Measurements from ENCODE around the gene LGR6.
"Not testable (repeated sequence)": the region's sequence is repeated elsewhere in the genome, so short reads cannot be mapped to it uniquely, and the experiment has no call there.

Gene LGR6

GRCh38 chr1:202343652-202344349, 150.2 kb downstream of the LGR6 start:
- DNase-seq: peak; percentile 63
- in situ Hi-C loops (cut with MboI; ENCODE audit: low pct_unique_long_range_greater_than_20kb, low sequenced_read_pairs): no loop called here

- no peak for DNase-seq
- in situ Hi-C loops (cut with MboI; ENCODE audit: low pct_unique_long_range_greater_than_20kb, low sequenced_read_pairs): no loop called here
Measured at GRCh38 chr1:202348005-202348508, 154.5 kb downstream of the LGR6 start.

DNA sequence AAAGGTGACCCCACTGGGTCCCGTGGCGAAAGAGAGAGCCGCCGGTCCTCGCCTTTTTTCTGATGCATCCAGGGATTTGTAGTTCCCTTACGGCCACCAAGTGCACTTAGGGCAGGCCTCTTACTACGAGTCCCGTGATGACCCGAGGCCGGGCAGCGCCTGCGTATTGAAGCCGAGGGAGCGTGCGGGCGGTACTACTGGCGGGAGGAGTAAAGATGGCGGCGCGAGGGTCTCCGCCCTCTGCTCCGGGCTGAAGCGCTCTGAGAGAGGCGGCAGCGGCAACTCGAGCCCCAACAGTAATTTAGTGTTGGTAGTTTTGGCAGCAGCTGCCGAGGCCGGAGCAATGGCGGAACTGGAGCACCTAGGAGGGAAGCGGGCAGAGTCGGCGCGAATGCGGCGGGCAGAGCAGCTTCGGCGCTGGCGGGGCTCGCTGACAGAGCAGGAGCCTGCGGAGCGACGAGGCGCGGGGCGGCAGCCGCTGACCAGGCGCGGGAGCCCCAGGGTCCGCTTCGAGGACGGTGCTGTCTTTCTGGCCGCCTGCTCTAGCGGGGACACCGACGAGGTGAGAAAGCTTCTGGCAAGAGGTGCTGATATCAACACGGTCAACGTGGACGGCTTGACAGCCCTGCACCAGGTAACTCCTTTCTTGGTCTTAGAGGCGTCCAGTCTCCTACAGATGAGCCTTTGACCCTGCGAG, 155.1 kb downstream of the LGR6 start, which contains the start of gene PPP1R12B:
TSS of gene PPP1R12B (plus strand) at position 191 of the 697 bp plus-strand sequence. CDS start at position 344, 153 bp downstream.
- in situ Hi-C loops (cut with MboI; ENCODE audit: low pct_unique_long_range_greater_than_20kb, low sequenced_read_pairs): no loop called here
- DNase-seq: peak; percentile 98

- in situ Hi-C loops (cut with MboI; ENCODE audit: low pct_unique_long_range_greater_than_20kb, low sequenced_read_pairs): no loop called here
- peak; percentile 51 for DNase-seq
Measured at GRCh38 chr1:202349206-202349928, 155.8 kb downstream of the LGR6 start.

- in situ Hi-C loops (cut with MboI; ENCODE audit: low pct_unique_long_range_greater_than_20kb, low sequenced_read_pairs): no loop called here
- DNase-seq: no peak
Measured at GRCh38 chr1:202351725-202352124, 158.1 kb downstream of the LGR6 start.

DNA sequence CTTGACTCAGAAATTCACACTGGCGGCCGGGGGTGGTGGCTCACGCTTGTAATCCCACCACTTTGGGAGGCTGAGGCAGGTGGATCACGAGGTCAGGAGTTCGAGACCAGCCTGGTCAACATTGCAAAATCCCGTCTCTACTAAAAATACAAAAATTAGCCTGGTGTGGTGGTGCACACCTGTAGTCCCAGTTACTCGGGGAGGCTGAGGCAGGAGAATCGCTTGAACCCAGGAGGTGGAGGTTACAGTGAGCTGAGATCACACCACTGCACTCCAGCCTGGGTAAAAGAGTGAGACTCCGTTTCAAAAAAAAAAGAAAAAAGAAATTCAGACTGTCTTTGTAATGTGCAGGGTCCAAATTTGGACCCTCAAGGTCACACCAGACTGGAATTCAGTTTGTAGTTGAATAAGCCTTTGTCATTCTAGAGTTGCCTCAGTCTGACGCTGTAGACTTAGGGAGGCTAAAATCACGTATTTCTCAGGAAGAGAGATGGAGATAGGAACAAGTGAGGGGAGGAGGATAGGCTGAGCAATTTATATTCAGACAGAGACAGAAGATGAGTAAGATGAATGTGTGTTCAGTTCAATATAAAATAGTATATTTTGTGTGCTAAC, 159.1 kb downstream of the LGR6 start:
- in situ Hi-C loops (cut with MboI; ENCODE audit: low pct_unique_long_range_greater_than_20kb, low sequenced_read_pairs); DNase-seq: not testable (repeated sequence)

DNA sequence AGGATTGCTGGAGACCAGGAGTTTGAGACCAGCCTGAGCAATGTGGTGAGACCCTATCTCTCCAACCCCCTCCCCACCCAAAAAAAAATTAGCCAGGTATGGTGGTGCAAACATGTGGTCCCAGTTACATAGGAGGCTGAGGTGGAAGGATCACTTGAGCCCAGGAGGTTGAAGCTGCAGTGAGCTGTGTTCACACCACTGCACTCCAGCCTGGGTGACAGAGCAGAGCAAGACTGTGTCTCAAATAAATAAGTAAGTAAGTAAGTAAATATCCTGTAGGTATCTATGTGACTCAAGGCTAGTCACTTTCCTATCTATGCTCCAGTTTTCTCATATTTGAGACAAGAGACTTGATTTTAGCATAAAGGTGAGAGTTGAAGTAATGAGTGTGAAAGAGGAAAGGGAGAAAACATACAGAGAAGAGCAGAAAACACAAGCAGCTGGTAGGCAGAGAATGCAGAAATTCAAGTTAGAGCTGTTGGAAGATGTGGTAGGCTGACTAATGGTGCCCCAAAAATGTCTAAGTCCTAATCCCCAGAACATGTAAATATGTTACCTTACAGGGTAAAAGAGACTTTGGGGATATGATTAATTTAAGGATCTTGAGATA, 162.4 kb downstream of the LGR6 start:
- DNase-seq: no peak
- in situ Hi-C loops (cut with MboI; ENCODE audit: low pct_unique_long_range_greater_than_20kb, low sequenced_read_pairs): no loop called here

- DNase-seq: no peak
Measured at GRCh38 chr1:202357506-202357905, 163.9 kb downstream of the LGR6 start.

GRCh38 chr1:202361224-202361623, 167.6 kb downstream of the LGR6 start:
- in situ Hi-C loops (cut with MboI; ENCODE audit: low pct_unique_long_range_greater_than_20kb, low sequenced_read_pairs): no loop called here
- DNase-seq: no peak

More at GRCh38 chr1:202357506-202357905, 163.9 kb downstream of the LGR6 start:
- in situ Hi-C loops (cut with MboI; ENCODE audit: low pct_unique_long_range_greater_than_20kb, low sequenced_read_pairs): no loop called here

DNA sequence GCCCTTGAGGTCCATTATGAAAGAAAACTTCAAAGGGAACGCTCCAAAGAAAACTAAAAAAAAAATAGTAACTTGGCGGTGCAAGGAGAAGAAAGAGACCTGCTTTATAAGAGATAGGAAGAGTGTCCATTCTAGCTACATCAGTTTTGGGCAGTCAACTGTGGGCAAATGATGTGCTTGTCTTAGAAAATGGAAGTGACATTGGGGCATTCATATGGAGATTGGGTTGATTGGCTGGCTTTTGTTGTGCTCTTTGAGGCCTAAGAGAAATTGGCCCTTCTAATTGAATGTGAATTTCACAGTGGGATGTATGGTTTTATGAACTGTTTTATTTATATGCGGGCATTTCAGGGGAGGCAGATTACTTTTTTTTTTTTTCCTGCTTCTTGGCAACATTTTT, 168.1 kb downstream of the LGR6 start:
- in situ Hi-C loops (cut with MboI; ENCODE audit: low pct_unique_long_range_greater_than_20kb, low sequenced_read_pairs): no loop called here
- DNase-seq: no peak

- no peak for DNase-seq
Measured at GRCh38 chr1:202362212-202362611, 168.6 kb downstream of the LGR6 start.

DNA sequence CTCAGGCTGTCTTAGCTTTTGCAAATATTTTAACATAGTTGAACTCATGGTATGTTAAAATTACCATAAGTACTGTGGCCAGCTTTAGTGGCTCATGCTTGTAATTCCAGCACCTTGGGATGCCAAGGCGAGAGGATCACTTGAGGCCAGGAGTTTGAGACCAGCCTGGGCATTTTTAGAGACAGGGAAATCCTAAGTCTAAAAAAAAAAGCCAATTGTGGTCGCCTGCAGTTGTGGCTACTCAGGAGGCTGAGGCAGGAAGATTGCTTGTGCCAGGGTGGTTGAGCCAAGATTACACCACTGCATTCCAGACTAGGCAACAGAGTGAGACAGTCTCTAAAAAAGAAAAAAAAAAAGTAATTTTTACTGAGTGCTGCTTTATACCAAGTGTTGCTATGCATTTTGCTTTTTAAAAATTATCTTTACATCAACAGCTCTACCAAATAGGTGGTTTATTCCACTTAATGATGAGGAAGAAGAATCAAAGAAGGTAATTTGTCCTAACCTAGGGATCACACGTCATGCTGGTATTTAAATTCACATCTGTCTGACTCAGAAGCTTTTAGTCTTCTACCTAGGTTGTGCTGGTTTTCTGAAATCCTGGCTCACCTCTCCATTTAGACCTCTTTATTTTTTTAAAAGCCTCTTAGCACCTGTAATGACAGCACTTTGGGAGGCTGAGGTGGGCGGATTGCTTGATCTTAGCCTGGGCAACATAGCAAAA, 171.7 kb downstream of the LGR6 start:
- no peak for DNase-seq
- in situ Hi-C loops (cut with MboI; ENCODE audit: low pct_unique_long_range_greater_than_20kb, low sequenced_read_pairs): no loop called here

More at GRCh38 chr1:202362212-202362611, 168.6 kb downstream of the LGR6 start:
- in situ Hi-C loops (cut with MboI; ENCODE audit: low pct_unique_long_range_greater_than_20kb, low sequenced_read_pairs): no loop called here

GRCh38 chr1:202367271-202367670, 173.7 kb downstream of the LGR6 start:
- in situ Hi-C loops (cut with MboI; ENCODE audit: low pct_unique_long_range_greater_than_20kb, low sequenced_read_pairs): no loop called here
- no peak for DNase-seq

Measured in KBM-7 (cell line).